Spleen (tissue), 7 donors: ENCODE data around the gene ATOH8.

Source experiments
- POLR2AphosphoS5 ChIP-seq, 3 donors: sonication (generic); formaldehyde crosslinking; IDR thresholded peaks; one replicate each; pipeline ENCODE4 v1.5.1; 2017; ENCODE audit warnings: antibody characterized with exemption in 3 of 3
- TF ChIP-seq, protein P1 (sequence below), 11 experiments: fragments of 200-600 bp in 7 of 11; fragments of 450-650 bp in 4 of 11; sonication (generic) in 4 of 11; IDR thresholded peaks in 8 of 11; conservative IDR thresholded peaks in 3 of 11; 1 replicate in 7 of 11; 2 replicates in 4 of 11; pipeline versions ENCODE4 v1.4.0 to v1.8.0; 2016 to 2021; ENCODE audit warnings: antibody characterized with exemption in 11 of 11, inconsistent platforms in 4 of 11, mild to moderate bottlenecking in 1 of 11
- donor health status: DM: no; HTN: no; CAD: no; lungs with moderate emphysema.
- donor health status: DM: no; HTN: no; CAD: no.
- donor health status: DM: no; HTN: no; CAD: no.

GRCh38 chr2:85747441-85747840 is 6.3 kb upstream of the ATOH8 start:
- TF ChIP-seq, protein P1, sequence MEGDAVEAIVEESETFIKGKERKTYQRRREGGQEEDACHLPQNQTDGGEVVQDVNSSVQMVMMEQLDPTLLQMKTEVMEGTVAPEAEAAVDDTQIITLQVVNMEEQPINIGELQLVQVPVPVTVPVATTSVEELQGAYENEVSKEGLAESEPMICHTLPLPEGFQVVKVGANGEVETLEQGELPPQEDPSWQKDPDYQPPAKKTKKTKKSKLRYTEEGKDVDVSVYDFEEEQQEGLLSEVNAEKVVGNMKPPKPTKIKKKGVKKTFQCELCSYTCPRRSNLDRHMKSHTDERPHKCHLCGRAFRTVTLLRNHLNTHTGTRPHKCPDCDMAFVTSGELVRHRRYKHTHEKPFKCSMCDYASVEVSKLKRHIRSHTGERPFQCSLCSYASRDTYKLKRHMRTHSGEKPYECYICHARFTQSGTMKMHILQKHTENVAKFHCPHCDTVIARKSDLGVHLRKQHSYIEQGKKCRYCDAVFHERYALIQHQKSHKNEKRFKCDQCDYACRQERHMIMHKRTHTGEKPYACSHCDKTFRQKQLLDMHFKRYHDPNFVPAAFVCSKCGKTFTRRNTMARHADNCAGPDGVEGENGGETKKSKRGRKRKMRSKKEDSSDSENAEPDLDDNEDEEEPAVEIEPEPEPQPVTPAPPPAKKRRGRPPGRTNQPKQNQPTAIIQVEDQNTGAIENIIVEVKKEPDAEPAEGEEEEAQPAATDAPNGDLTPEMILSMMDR (IDR thresholded peaks at IDR 0.05 in 8 of 11, conservative IDR thresholded peaks at IDR 0.05 in 3 of 11) = no peak
- TF ChIP-seq POLR2AphosphoS5 (IDR thresholded peaks at IDR 0.05) = no peak
